T1000 (cell line): ENCODE results near the gene STIM1.

Experiments
- DNase-seq: peaks from one replicate; lab custom pipeline; 2025; ENCODE audit warnings: mixed read lengths; lab: John Stamatoyannopoulos, UW

Gene STIM1

DNA sequence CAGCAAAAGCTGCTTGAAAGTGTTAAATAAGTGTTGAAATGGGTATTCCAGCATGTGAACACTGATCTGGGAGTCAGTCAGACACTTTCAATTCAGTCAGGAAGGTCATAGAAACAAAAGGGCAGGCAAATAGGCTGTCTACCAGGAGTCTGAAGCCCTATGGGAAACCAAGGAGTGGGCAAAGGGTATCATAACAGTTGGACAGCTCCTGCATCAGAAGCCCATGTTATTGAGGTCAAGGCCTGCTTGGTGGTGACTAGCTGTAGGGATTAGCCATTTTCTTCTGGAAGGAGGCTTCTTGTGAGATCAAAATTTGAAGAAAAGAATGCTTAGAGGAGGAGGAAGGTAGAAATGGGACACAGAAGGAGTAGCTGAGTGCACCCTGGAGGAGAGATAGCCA, 97.3 kb downstream of the STIM1 start:
- no peak for DNase-seq

DNA sequence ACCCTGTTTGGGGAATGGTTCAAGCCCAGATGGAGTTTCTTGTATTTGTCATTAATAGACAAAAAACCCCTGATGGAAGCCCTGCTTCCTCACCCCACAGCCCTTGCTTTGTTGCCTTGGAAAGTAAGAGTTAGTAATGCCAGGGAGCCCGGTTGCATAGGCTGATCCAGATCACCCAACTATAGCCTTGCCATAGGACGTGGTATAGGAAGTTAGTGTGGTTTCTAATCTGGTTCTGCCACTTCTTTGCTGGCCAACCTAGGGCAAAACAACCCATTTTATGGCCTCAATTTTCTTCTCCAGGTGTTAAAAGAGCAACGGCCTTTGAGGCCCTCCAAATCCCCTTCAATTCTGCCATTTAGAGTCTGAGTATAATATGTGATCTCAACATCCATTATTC, 97.9 kb downstream of the STIM1 start:
- DNase-seq = no peak

DNA sequence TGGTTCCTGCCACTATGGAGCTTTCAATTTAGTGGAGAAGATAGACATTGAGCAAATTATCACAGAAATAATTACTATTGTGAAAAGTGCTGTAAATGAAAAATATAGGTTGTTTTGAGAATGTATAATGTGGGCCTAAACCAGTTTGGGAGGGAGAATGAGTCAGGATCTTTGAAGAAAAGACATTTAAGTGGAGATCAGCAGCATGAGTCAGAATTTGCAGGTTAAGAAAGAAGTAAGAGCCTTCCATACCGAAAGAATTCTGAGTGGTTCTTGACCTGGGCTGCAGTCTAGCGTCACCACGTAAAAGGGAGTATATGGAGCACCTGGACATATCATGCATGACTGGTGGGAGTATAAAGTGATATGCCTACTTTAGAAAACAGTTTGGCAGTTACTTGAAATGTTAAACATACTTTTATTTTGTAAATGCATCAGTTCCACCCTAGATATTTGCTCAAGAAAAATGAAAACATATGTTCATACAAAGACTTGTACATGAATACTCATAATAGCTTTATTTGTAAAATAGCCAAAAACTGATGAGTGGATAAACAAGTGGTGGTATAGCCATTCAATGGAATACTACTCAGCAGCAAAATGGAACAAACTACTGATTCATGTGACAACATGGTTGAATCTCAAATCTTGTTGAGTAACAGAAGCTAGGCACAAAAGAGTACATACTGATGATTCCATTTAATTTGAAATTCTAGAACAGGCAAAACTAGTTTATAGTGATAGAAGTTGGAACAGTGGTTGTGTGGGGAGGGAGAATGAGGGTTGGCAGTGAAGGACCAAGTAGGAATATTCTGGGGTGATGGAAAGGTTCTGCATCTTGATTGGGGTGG, 99.2 kb downstream of the STIM1 start:
- no peak for DNase-seq

DNA sequence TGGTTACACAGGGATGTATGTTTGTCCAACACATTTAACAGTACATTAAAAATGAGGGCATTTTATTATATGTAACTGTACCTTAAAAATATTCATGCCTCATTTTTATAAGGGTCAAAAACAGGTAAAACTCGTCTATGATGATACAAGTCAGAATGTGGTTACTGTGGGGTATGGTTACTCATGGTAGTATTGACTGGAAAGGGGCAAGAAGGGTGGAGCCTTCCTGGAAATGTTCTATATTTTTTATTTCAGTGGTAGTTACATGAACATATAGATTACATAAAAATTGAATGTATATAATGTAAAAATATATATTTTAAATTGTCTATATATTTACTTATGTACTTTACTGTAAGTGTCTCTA, 99.8 kb downstream of the STIM1 start:
- DNase-seq = no peak

DNA sequence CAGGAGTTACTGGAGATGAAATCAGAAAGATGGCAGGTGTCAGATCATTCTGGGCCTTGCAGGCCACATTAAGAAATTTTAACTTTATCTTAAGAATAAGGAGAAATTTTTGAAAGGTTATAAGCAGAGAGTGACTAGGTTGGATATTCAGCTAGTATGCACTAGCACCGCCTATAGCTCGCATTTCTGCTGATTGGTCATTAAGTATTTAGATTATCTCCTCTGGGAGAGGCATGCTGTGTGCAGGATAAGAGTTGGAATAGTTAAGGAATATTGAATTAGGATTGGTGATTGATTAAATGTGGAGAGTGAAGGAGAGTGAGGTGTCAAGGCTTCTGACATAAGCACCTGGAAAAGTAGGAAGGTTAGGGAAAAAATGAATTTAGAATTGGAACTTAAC, 100.6 kb downstream of the STIM1 start:
- DNase-seq = no peak

DNA sequence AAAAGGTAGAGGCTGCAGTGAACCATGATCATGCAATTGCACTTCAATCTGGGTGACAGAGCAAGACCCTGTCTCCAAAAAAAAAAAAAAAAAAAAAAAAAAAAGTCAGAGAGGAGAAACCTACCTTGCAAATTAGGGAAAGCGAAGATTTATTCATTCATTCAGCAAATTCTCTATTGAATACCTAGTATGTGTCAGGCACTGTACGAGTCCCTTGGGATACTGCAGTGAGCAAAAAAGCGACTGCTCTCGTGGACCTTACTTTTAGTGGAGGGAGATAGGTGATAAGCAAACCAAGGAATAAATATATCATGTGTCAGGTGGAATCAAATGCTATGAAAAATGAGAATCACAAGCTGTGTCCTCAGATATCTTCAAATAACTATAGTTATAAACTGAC, 101.3 kb downstream of the STIM1 start:
- DNase-seq = no peak

DNA sequence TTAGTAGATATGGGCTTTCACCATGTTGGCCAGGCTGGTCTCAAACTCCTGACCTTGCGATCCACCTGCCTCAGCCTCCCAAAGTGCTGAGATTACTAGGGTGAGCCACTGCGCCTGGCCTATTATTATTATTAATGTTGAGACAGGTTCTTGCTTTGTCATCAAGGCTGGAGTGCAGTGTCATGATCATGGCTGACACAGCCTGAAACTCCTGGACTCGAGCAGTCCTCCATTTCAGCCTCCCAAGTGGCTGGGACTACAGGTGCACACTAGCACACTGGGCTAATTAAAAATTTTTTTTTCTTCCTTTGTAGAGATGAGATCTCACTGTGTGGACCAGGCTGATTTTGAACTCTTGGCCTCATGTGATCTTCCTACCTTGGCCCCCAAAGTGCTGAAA, 102.0 kb downstream of the STIM1 start:
- no peak for DNase-seq

DNA sequence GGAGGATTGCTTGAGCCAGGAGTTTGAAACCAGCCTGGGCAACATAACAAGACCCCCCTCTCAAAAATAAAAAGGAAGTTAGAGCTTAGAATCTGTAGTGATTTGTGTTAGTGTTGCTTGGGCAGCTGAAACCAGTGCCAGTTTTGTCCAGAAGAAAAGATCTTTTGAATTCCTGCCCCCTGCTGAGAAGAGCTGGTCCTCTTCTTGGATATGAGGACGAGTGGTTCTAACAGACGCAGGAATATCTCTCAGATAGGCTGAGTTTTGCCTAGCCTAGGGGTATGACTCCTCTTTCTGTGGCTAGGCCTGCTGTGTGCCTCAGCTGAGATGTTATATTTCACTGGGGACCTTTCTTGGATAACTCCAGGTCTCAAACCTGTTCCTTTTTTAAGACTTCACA, 102.8 kb downstream of the STIM1 start:
- no peak for DNase-seq

DNA sequence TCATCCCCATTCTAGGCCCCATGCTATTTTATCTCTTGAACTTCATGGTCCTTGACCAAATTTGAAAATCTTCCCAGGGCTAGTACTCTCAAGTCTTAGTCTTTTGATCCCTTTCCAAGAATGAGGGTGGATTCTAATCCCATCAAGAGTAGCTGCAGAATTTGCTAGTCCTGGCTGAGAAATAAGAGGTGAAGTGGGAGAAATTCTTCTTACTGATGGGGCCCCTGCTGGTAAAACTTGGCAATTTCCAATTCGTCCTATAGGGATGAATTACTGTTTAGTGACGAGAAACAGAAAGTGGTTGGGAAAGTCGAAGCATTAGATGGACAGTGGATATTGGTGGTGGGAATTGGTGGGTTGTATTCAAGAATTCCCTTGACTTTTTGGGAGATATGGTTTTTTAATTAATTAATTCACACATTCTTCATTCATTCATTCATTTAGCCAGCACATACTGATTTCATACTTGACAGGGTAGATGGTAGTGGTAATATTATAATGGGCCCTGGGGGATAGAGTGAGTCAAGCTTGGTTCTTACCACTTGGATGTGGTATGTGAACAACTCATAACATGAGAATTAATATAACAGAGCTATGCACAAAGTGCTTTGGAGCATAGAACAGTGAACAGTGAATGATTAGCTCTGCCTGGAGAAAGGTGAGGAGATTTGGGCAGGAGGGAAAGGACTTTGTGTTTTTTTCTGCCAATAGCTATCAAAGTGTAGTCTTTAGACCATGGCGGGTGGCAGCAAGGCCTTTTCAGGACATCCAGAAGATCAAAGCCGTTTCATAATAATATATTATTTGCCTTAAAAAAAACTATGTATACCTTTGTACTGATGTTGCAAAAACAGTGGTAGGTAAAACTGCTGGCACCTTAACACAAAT, 103.8 kb downstream of the STIM1 start:
- no peak for DNase-seq

DNA sequence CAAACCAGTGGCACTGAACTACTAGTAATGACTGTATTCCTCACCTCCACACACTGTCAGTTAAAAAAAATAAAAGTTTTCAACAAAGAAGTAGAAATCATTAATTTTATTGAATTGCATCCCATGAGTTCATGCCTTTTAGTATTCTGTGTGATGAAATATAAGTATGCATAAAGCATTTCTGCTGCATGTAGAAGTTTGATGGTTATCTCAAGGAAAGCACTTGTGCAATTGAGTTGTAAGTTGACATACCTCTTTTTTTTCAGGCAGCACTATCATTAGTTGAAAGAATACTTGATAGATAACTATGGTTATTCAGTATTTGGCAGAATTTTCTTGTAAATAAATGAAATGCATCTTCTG, 104.4 kb downstream of the STIM1 start:
- no peak for DNase-seq

DNA sequence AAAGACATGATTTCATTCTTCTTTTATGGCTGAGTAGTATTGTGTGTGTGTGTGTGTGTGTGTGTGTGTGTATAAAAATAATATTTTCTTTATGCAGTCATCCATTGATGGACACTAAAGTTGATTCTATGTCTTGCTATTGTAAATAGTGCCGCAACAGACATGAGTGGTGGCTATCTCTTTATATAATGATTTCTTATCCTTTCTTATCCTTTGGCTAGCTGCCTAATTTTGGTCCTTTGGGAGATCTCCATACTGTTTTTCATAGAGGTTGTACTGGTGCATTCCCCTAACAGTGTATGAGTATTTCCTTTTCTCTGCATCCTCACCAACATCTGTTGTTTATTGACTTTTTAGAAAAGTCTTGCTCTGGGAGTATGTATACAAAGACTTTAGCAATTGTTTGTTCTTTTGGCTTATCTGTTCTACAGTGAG, 107.0 kb downstream of the STIM1 start:
- DNase-seq = no peak

DNA sequence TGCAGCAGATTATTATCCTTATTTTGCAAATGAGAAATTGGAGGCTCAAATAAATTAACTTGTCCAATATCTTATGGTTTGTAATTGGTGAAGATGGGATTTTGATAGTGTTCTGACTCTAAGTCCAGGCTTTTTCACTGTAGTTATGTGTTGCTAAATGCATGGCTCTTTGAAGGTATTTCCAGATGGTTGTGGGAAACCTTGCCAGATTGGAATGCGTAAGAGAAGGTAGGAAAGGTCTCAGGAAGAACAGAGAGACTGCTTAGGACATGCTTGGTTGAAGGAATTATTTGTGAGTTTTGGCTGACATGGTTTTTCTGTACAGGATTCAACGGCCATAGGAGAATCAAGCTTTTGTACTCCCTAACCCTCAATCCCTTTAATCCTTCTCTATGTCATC, 108.6 kb downstream of the STIM1 start:
- DNase-seq = no peak

DNA sequence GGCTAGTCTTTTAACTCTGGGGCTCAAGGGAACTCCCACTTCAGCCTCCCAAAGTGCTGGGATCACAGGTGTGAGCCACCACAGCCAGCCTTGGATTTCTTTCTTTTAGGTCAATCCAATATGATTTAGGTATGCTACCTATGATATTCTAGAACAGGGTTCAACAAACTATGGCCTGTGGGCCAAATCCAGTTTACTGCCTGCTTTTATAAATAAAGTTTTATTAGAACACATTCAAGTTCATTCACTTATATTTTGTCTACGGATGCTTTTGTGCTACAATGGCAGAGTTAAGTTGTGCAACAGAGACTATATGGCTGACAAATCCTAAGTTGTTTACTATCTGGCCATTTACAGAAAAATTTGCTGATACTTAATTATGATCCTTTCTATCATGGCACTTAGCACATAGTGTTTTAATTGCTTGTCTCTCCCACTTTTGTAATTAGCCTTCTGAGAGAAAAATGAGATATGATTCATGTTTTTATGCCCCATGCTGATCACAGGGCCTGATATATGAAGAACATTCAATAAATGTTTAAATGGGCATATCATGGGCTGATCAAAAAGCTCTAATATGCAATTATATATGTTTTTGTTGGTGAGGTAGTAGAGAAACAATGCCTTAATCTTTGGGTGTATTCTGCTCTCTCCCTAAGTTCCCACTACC, 109.6 kb downstream of the STIM1 start:
- DNase-seq = no peak

DNA sequence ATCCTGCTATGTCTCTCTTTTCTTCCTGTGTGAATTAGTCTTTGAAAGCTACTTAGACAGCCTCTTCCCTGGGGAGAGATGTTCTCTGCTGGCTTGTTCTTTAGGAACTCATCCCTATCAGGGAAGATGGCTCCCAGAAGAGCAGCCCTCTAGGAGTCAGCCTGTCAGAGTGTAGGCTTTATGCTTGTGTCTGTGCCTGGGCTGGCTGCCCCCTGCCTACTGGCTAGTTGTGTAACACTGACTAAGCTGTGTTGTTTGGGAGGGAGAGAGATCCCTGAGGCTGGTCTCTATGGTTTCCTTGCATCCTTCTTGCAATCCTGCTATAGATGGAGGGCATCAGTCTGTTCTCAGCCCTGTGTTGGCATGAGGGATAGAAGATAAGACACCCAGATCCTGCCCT, 112.2 kb downstream of the STIM1 start:
- no peak for DNase-seq

DNA sequence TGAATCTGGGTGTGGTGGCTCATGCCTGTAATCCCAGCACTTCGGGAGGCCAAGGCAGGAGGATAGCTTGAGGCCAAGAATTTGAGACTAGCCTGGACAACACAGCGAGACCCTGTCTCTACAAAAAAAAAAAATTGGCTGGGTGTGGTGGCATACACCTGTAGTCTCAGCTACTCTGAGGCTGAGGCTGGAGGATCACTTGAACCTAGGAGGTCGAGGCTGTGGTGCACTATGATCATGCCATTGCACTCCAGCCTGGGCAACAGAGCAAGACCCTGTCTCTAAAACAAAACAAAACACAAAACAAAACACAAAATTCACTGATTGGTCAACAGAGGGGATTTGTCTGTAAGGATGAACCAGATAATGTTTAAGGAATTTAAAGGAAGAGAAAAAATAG, 113.7 kb downstream of the STIM1 start:
- no peak for DNase-seq

DNA sequence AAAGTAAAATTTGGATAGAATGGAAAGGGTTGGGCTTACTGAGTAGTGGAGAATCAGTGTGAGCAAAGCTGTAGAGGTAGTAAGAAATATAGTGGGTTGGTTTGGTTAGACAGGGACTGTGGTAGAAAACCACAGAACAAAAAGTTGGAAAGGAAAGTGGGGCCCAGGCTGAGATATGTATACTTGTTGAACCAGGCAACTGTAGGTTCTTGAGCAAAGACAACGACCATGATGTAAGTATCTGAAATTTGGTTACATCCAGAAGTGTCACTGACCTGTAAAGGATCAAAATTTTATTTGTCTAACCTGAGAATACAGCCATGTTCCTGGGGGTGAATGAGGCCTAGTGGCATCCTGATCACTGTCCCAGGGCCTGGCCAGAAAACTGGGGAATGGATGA, 114.1 kb downstream of the STIM1 start:
- no peak for DNase-seq

DNA sequence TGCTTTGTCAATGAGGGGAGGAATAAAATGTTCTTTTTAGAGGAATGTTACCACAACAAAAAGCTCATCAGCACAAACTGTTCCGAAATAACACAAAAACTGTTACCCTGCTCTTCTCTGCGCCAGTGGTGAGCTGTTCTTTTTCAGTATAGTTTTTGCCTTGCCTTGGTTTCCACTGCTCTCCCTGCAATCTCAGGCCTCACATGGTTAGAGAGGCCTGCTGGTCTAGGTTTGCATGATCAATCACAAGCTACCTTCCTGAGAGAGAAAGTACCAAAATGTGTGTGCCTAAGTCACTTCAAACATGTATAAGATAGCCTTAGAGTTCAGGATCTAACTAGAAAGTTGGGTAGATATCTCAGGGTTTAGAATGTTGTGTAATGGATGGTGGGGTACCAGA, 114.6 kb downstream of the STIM1 start:
- no peak for DNase-seq

DNA sequence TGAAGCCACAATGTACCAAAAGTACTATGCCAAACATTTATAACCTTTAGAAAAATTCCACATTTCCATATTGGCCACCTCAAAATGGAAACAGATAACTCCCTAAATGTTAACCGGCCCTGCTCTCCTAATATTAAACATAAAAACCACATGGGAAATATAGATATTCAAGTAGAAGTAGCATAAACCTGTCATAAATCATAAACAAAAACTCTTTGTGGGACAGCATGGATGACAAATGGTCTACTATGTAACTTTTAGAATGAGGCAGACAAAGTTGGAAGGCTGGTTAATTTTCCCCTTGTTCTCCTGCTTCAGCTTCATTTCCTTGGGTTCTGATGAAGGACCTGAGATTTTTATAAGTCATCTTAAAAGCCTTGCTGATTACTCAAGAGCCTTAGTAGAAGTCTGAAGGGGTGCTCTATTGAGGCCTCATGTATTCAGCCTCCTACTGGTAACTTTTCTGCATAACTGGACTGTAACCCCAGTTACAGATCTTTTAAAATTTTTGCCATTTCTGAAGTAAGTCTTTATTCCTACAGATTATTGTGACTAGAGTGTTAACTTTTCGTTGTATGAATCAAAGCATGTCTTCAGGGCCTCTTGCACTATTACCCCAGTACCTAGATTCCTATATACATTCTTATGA, 116.4 kb downstream of the STIM1 start:
- DNase-seq = no peak

DNA sequence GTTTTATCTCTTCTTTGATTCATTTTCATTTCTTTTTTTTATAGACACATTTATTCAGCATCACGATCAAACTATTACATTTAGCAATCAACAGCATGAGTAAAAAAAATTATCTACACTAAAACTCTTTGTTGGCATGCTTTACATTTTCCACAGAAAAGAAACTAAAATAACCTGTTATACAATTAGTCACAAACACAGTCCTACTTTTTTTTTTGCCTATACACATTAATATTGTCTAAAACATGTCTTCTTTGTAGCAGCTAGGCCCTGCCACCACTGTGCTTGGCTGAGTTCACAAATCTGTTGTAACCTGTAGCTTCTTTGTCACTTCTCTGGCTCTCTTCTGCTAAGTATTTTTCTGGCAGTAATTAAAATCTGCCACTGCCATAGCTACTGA, 117.0 kb downstream of the STIM1 start:
- no peak for DNase-seq

DNA sequence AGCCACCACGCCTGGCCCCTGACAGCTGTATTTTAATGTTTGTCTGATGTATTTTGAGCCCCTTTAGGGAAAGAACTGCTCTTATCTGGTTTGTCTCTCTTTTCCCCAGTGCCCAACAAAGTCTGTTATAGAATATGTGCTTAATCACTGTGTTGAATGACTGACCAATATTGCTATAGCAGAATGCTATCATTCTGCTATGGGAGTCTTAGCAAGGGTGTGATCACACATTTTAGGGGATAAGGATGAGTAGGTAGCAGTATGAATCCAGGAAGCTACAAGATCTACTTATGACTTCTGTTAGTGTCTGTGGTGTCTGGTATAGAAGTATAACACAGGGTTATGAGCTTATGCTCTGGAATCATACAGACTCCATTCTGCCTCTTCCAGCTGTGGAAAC, 121.6 kb downstream of the STIM1 start:
- DNase-seq = no peak

DNA sequence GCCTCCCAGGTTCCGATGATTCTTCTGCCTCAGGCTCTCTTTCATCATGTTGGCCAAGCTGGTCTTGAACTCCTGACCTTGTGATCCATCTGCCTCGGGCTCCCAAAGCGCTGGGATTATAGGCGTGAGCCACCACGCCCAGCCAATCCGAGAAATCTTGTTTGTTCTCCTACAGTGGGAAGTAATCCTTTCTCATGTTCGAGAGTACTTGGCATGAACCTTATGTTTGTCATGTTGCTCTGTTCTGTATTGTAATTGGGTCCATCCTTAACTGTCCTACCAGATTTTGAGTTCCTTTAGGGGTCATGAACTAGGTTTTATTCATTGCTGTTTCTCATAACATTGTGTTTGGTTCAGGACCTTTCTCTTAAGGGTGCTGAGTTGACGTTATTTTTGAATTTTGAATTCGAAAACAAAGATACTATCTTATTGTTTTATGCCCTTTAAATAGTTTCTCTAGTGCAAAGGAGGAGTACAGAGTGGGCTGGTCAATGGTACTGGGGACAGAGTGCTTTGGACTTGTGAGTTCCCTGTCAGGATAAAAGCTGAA, 125.7 kb downstream of the STIM1 start:
- no peak for DNase-seq

DNA sequence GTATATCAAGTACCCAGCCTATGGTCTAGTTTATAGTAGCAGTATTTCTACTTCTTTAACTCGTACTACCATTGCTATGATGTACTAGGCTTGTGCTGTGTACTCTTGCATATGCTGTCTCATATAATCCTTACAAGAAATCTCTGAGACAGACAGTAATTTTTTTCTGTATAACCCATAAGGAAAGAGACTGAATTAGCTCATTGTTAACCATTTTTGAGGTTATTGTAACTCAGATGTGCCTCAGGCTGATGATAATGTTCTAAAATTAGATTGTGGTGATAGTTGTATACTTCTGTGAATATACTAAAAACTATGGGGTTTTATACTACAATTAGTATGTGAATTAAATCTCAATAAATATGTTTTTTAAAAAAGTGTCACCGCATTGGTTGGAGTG, 127.0 kb downstream of the STIM1 start:
- DNase-seq = no peak
